ENCODE results near the gene EIPR1. TPM values are rescaled to one million over a fixed set of nuclear protein-coding genes. Genes with fewer than 3 reads are reported as not detected.

Gene EIPR1
- total RNA-seq, 1 experiment from 2014 or later: 27.8 TPM

DNA sequence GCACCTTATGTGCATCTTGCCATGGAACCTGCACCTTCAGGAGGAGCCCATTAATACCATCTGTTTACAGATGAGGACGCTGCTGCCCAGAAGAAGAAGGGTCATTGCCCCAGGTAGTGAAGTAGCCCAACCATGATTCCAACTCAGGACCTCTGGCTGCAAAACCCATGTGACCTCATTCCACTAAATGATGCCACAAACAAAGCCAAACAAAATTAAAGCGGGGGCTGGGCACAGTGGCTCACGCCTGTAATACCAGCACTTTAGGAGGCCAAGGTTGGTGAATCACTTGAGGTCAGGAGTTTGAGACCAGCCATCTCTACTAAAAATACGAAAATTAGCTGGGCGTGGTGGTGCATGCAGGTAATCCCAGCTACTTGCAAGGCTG lies 202.1 kb downstream of the EIPR1 start:
- Mint-ChIP-seq H3K27ac (no peak overlapping the region), H3K4me3 (no peak overlapping the region; a peak in 1 of 5 replicates), H3K4me1 (0 out of 4 replicates have a peak, but pooled peaks cover 0 to 2% of the 10 kb centered on the region in 2 experiments), H3K9me3 (peaks cover 0 to 3% of the 10 kb centered on the region in 2 experiments; a peak in 2 of 5 replicates), H3K27me3 (ENCODE audit: low read depth) (no peaks in the 10 kb centered on the region; the same call in 1 of the 2 replicates), H3K36me3 (ENCODE audit: insufficient read depth in 1 of 3, low read depth in 3 of 3) (peaks cover 0 to 14% (median 10%) of the 10 kb centered on the region in 3 experiments; a peak in 5 of 7 replicates)
- Histone ChIP-seq H3K4me2 (ENCODE audit: insufficient read depth, insufficient read length, low read length) (no peak overlapping the region), H3T11ph (ENCODE audit: low read length) (no peak overlapping the region), H3K56ac (ENCODE audit: insufficient read length, low read depth, low read length) (no peak overlapping the region), H3K4ac (ENCODE audit: low read depth, low read length) (no peak overlapping the region), H3K27me3 (ENCODE audit: insufficient read depth, low read length) (no peaks in the 10 kb centered on the region), H2BK12ac (ENCODE audit: insufficient read length, low read depth, low read length) (no peak overlapping the region), H2AK5ac (ENCODE audit: insufficient read length, low read length) (no peak overlapping the region), H3K14ac (ENCODE audit: insufficient read depth, low read length) (no peak overlapping the region), H2BK20ac (ENCODE audit: low read depth, low read length, poor library complexity, severe bottlenecking) (no peak overlapping the region), H3K79me1 (ENCODE audit: insufficient read depth, low read depth, low read length, poor library complexity, severe bottlenecking) (no peaks in the 10 kb centered on the region), H3K9ac (ENCODE audit: extremely low read depth, insufficient read length, low read length) (no peak overlapping the region), H3K4me1 (ENCODE audit: insufficient read depth, low read length) (no peaks in the 10 kb centered on the region), H3K23ac (ENCODE audit: insufficient read length, low read depth, low read length) (no peak overlapping the region), H2BK120ac (ENCODE audit: low read depth, low read length, poor library complexity, severe bottlenecking) (no peak overlapping the region), H3K18ac (ENCODE audit: insufficient read length, low read depth, low read length) (no peak overlapping the region), H4K20me1 (ENCODE audit: control insufficient read depth, insufficient read depth, insufficient read length) (no peaks in the 10 kb centered on the region), H3K27ac (ENCODE audit: insufficient read length, low read depth, low read length) (no peak overlapping the region), H3K23me2 (ENCODE audit: insufficient read length, low read depth, low read length, poor library complexity, severe bottlenecking) (no peaks in the 10 kb centered on the region), H4K8ac (replicated peaks; ENCODE audit: insufficient read length, low read depth, low read length) (no peak overlapping the region), H3K79me2 (ENCODE audit: insufficient read depth, low read length) (no peaks in the 10 kb centered on the region), H2AFZ (ENCODE audit: low read length) (no peak overlapping the region), H2BK5ac (ENCODE audit: insufficient read length, low read length) (no peak overlapping the region), H3K9me3 (ENCODE audit: control insufficient read depth, low read depth, low read length) (no peaks in the 10 kb centered on the region), H4K5ac (ENCODE audit: insufficient read length, low read depth, low read length) (no peak overlapping the region), H2BK15ac (ENCODE audit: low read depth, low read length) (no peak overlapping the region), H4K91ac (ENCODE audit: insufficient read length, low read depth, low read length) (no peak overlapping the region)
- TF ChIP-seq, protein P1, sequence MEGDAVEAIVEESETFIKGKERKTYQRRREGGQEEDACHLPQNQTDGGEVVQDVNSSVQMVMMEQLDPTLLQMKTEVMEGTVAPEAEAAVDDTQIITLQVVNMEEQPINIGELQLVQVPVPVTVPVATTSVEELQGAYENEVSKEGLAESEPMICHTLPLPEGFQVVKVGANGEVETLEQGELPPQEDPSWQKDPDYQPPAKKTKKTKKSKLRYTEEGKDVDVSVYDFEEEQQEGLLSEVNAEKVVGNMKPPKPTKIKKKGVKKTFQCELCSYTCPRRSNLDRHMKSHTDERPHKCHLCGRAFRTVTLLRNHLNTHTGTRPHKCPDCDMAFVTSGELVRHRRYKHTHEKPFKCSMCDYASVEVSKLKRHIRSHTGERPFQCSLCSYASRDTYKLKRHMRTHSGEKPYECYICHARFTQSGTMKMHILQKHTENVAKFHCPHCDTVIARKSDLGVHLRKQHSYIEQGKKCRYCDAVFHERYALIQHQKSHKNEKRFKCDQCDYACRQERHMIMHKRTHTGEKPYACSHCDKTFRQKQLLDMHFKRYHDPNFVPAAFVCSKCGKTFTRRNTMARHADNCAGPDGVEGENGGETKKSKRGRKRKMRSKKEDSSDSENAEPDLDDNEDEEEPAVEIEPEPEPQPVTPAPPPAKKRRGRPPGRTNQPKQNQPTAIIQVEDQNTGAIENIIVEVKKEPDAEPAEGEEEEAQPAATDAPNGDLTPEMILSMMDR (conservative IDR thresholded peaks at IDR 0.05): no peak
- no CpG with 5 or more reads among the region's 5 CpGs for WGBS (ENCODE audit: extremely low coverage, insufficient read length, low lambda C conversion rate)
- DNase-seq: no peak
